GM19397 (cell line): Measurements from ENCODE around the gene DCTPP1.
"Not testable (repeated sequence)": the region's sequence is repeated elsewhere in the genome, so short reads cannot be mapped to it uniquely, and the experiment has no call there.

Source experiments
- ATAC-seq: cut with Tn5 transposase; IDR thresholded peaks from one replicate; pipeline ENCODE4 v1.9.1; 2021; ENCODE audit warnings: mild to moderate bottlenecking, moderate library complexity; ENCODE audit not compliant: unreplicated experiment

DCTPP1 gene

GRCh38 chr16:30429678-30430427, at the start of gene DCTPP1:
Gene DCTPP1 (minus strand): TSS chr16:30430030. CDS start chr16:30429980, 50 bp downstream.
- peak; percentile 96 for ATAC-seq

GRCh38 chr16:30478766-30479478, 49.1 kb upstream of the DCTPP1 start:
- no peak for ATAC-seq

- not testable (repeated sequence) for ATAC-seq
Observed at GRCh38 chr16:30477773-30478172, 47.9 kb upstream of the DCTPP1 start.

- ATAC-seq = no peak
Observed at GRCh38 chr16:30476991-30477390, 47.2 kb upstream of the DCTPP1 start.

GRCh38 chr16:30474684-30475083, 44.9 kb upstream of the DCTPP1 start:
- ATAC-seq = no peak

GRCh38 chr16:30474074-30474452, 44.2 kb upstream of the DCTPP1 start:
- ATAC-seq = no peak

GRCh38 chr16:30473231-30474073, 43.6 kb upstream of the DCTPP1 start:
- ATAC-seq = no peak

- peak; percentile 68 for ATAC-seq
Observed at GRCh38 chr16:30472328-30472942, 42.6 kb upstream of the DCTPP1 start, which contains the start of gene ITGAL. Gene ITGAL (plus strand): TSS chr16:30472742. CDS start chr16:30472838, 96 bp downstream.

- no peak for ATAC-seq
Observed at GRCh38 chr16:30470632-30470995, 40.8 kb upstream of the DCTPP1 start.

GRCh38 chr16:30470170-30470512, 40.3 kb upstream of the DCTPP1 start:
- no peak for ATAC-seq

- ATAC-seq = no peak
Observed at GRCh38 chr16:30464078-30464477, 34.2 kb upstream of the DCTPP1 start.

- ATAC-seq = not testable (repeated sequence)
Observed at GRCh38 chr16:30461426-30461825, 31.6 kb upstream of the DCTPP1 start.

- ATAC-seq = no peak
Observed at GRCh38 chr16:30459456-30459855, 29.6 kb upstream of the DCTPP1 start.

- peak; percentile 81 for ATAC-seq
Observed at GRCh38 chr16:30458561-30459394, 28.9 kb upstream of the DCTPP1 start.

- no peak for ATAC-seq
Observed at GRCh38 chr16:30457743-30458560, 28.1 kb upstream of the DCTPP1 start.

GRCh38 chr16:30457256-30457655, 27.4 kb upstream of the DCTPP1 start:
- no peak for ATAC-seq

- ATAC-seq = no peak
Observed at GRCh38 chr16:30456302-30456701, 26.5 kb upstream of the DCTPP1 start.

- ATAC-seq = not testable (repeated sequence)
Observed at GRCh38 chr16:30452709-30453580, 23.1 kb upstream of the DCTPP1 start.
